Central memory CD4-positive, alpha-beta T cell (primary cell): ENCODE results near the gene ATP5PO.
"Not testable (repeated sequence)": the region's sequence is repeated elsewhere in the genome, so short reads cannot be mapped to it uniquely, and the experiment has no call there.

ENCODE experiments used
- DNase-seq: peaks from one replicate; pipeline ENCODE4 v3.0.0; 2022

ATP5PO gene

GRCh38 chr21:33897739-33898138 is 17.9 kb downstream of the ATP5PO start:
- no peak for DNase-seq

- no peak for DNase-seq
These were observed 18.5 kb downstream of the ATP5PO start for GRCh38 chr21:33897098-33897497.

GRCh38 chr21:33896691-33897090 is 18.9 kb downstream of the ATP5PO start:
- DNase-seq, result no peak

GRCh38 chr21:33895356-33895755 is 20.2 kb downstream of the ATP5PO start:
- DNase-seq, result no peak

- peak; percentile 20 for DNase-seq
These were observed 20.8 kb downstream of the ATP5PO start for GRCh38 chr21:33894736-33895288.

- no peak for DNase-seq
These were observed 21.7 kb downstream of the ATP5PO start for GRCh38 chr21:33893917-33894316.

- DNase-seq, result no peak
These were observed 22.8 kb downstream of the ATP5PO start for GRCh38 chr21:33892853-33893252.

GRCh38 chr21:33890187-33890586 is 25.4 kb downstream of the ATP5PO start:
- no peak for DNase-seq

GRCh38 chr21:33886321-33886720 is 29.3 kb downstream of the ATP5PO start:
- no peak for DNase-seq

GRCh38 chr21:33885172-33885514 is 30.5 kb downstream of the ATP5PO start:
- DNase-seq, result no peak

GRCh38 chr21:33884376-33885171 is 31.0 kb downstream of the ATP5PO start:
- no peak for DNase-seq

GRCh38 chr21:33883118-33883517 is 32.5 kb downstream of the ATP5PO start:
- no peak for DNase-seq

- no peak for DNase-seq
These were observed 33.7 kb downstream of the ATP5PO start for GRCh38 chr21:33881689-33882440.

- DNase-seq, result no peak
These were observed 35.0 kb downstream of the ATP5PO start for GRCh38 chr21:33880626-33881025.

- DNase-seq, result no peak
These were observed 36.8 kb downstream of the ATP5PO start for GRCh38 chr21:33878824-33879223.

GRCh38 chr21:33875026-33875695 is 40.4 kb downstream of the ATP5PO start:
- no peak for DNase-seq

- DNase-seq, result no peak
These were observed 41.4 kb downstream of the ATP5PO start for GRCh38 chr21:33874161-33874560.

- no peak for DNase-seq
These were observed 42.6 kb downstream of the ATP5PO start for GRCh38 chr21:33872881-33873515.

- DNase-seq, result no peak
These were observed 44.4 kb downstream of the ATP5PO start for GRCh38 chr21:33871171-33871570.

- no peak for DNase-seq
These were observed 44.8 kb downstream of the ATP5PO start for GRCh38 chr21:33870768-33871167.

- DNase-seq, result no peak
These were observed 45.7 kb downstream of the ATP5PO start for GRCh38 chr21:33869873-33870272.

- not testable (repeated sequence) for DNase-seq
These were observed 47.7 kb downstream of the ATP5PO start for GRCh38 chr21:33867868-33868267.

- no peak for DNase-seq
These were observed 48.8 kb downstream of the ATP5PO start for GRCh38 chr21:33866826-33867225.
